ENCODE measurements around the gene ZSCAN29.

GRCh38 chr15:43370975-43371974 lies at the start of gene ZSCAN29, which contains the start of gene TUBGCP4:
- TF ChIP-seq, protein P1, sequence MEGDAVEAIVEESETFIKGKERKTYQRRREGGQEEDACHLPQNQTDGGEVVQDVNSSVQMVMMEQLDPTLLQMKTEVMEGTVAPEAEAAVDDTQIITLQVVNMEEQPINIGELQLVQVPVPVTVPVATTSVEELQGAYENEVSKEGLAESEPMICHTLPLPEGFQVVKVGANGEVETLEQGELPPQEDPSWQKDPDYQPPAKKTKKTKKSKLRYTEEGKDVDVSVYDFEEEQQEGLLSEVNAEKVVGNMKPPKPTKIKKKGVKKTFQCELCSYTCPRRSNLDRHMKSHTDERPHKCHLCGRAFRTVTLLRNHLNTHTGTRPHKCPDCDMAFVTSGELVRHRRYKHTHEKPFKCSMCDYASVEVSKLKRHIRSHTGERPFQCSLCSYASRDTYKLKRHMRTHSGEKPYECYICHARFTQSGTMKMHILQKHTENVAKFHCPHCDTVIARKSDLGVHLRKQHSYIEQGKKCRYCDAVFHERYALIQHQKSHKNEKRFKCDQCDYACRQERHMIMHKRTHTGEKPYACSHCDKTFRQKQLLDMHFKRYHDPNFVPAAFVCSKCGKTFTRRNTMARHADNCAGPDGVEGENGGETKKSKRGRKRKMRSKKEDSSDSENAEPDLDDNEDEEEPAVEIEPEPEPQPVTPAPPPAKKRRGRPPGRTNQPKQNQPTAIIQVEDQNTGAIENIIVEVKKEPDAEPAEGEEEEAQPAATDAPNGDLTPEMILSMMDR (IDR thresholded peaks at IDR 0.05) = no peak
- TF ChIP-seq POLR2A (IDR thresholded peaks at IDR 0.05) (no peak), EP300 (IDR thresholded peaks at IDR 0.05) (no peak)
